ENCODE results near the gene NCAM1.

NCAM1 gene

GRCh38 chr11:112958670-112959069 is 2.5 kb upstream of the NCAM1 start:
- POLR2A ChIA-PET: no interaction called here
- DNase-seq (ENCODE audit: extremely low spot score): no peak
- CTCF ChIA-PET: interaction anchor here (1.6 kb wide), 1 partner anchor 395 kb away, joined by 3 read pairs; no protein-coding TSS in a partner anchor

GRCh38 chr11:112961751-112962578 is 745 bp downstream of the NCAM1 start:
- CTCF ChIA-PET: no interaction called here

More at GRCh38 chr11:112958670-112959069, 2.5 kb upstream of the NCAM1 start:
- TF ChIP-seq CTCF (IDR thresholded peaks at IDR 0.05; ENCODE audit: control extremely low read depth, extremely low read depth, low read depth, missing control alignments): no peak

GRCh38 chr11:112962579-112963367 is 1.6 kb downstream of the NCAM1 start:
- DNase-seq (ENCODE audit: extremely low spot score): peak; percentile 12
- CTCF ChIA-PET: no interaction called here
- no peak for TF ChIP-seq CTCF (IDR thresholded peaks at IDR 0.05; ENCODE audit: control extremely low read depth, extremely low read depth, low read depth, missing control alignments)

More at GRCh38 chr11:112961751-112962578, 745 bp downstream of the NCAM1 start:
- TF ChIP-seq CTCF (IDR thresholded peaks at IDR 0.05; ENCODE audit: control extremely low read depth, extremely low read depth, low read depth, missing control alignments): no peak
- POLR2A ChIA-PET: no interaction called here
- DNase-seq (ENCODE audit: extremely low spot score): peak; percentile 12

GRCh38 chr11:112963368-112963955 is 2.2 kb downstream of the NCAM1 start:
- POLR2A ChIA-PET: no interaction called here
- no peak for DNase-seq (ENCODE audit: extremely low spot score)
- CTCF ChIA-PET: no interaction called here
- no peak for TF ChIP-seq CTCF (IDR thresholded peaks at IDR 0.05; ENCODE audit: control extremely low read depth, extremely low read depth, low read depth, missing control alignments)

More at GRCh38 chr11:112962579-112963367, 1.6 kb downstream of the NCAM1 start:
- POLR2A ChIA-PET: no interaction called here

GRCh38 chr11:112965656-112966055 is 4.4 kb downstream of the NCAM1 start:
- ChIA-PET POLR2A (no interaction called here), CTCF (no interaction called here)
- no peak for TF ChIP-seq CTCF (IDR thresholded peaks at IDR 0.05; ENCODE audit: control extremely low read depth, extremely low read depth, low read depth, missing control alignments)
- no peak for DNase-seq (ENCODE audit: extremely low spot score)

- ChIA-PET POLR2A (no interaction called here), CTCF (no interaction called here)
- TF ChIP-seq CTCF (IDR thresholded peaks at IDR 0.05; ENCODE audit: control extremely low read depth, extremely low read depth, low read depth, missing control alignments): no peak
- DNase-seq (ENCODE audit: extremely low spot score): no peak
These were observed 5.3 kb downstream of the NCAM1 start for GRCh38 chr11:112966561-112966960.

Measured in GM10248 (cell line).